Right ventricle myocardium inferior (tissue), 1 donor: Measurements from ENCODE around the gene CHCHD2. TPM values are rescaled to one million over a fixed set of nuclear protein-coding genes. Genes with fewer than 3 reads are reported as not detected.
"Not testable (repeated sequence)": the region's sequence is repeated elsewhere in the genome, so short reads cannot be mapped to it uniquely, and the experiment has no call there.

Source experiments
- ATAC-seq: fragments of 200-7000 bp; cut with Tn5 transposase; one replicate; pipeline ENCODE4 v1.9.1; 2020; ENCODE audit warnings: mild to moderate bottlenecking, moderate library complexity
- DNase-seq: peaks from one replicate; pipeline ENCODE4 v3.0.0; 2021; ENCODE audit errors: missing footprints
- intact Hi-C: fragments of 100-400 bp; cut with DNase I; formaldehyde crosslinking; loops from one replicate; pipeline ENCODE4 v1.11.0; 2022
- total RNA-seq: library from RNA; stranded (reverse); fragmentation: NEBNext Ultra II Directional; extraction: Animal tissue kit (Norgen Biotek cat#: 25700); gene quantifications from one replicate; pipeline ENCODE4 v1.2.1, GENCODE V29; 2021
- donor health status: DM: no; HTN: yes; CAD: no; lungs with severe emphysema.

Gene CHCHD2
- total RNA-seq, 1 donor from 2014 or later: 493 TPM

DNA sequence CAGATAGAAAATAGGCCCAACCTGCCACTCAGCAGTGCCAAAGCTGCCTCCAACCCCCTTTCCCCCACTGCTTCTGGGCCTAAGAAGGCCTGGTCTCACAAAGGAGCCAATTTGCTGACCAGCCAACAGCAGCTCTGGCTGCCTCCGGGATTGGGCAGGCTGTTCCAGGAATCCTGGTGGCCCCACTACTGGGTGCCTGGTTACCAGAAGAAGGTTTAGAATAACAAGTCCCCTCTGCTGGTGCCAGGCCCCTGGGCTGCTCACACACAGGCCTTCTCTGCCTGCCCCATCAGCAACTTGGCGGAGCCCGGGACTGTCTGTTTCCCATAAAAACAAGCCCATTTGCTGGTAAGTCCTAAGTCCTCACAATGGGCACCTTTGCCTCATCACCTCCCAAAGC lies 14.7 kb downstream of the CHCHD2 start:
- ATAC-seq: peak; percentile 92
- intact Hi-C loops: no loop called here
- DNase-seq: peak; percentile 84

DNA sequence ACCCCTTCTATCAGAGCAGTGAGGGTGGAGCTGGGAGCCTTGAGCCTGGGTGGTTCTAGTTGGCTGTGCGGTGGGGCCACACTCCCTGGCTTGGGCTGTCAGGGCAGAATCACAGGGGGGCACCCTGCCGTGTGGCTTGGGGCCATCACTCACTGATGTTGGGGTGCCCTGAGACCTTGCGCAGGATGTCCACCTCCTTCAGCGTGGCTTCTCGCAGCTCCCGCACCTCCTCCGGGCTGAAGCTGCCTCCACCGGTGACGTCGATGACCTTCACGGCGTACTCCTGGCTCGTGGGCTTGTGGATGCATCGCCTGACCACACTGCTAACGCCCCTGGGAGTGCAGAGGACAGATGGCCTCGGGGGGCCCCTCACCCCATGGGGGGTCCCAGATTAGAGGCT lies 18.8 kb downstream of the CHCHD2 start:
- intact Hi-C loops: no loop called here
- DNase-seq (no peak), ATAC-seq (no peak)

DNA sequence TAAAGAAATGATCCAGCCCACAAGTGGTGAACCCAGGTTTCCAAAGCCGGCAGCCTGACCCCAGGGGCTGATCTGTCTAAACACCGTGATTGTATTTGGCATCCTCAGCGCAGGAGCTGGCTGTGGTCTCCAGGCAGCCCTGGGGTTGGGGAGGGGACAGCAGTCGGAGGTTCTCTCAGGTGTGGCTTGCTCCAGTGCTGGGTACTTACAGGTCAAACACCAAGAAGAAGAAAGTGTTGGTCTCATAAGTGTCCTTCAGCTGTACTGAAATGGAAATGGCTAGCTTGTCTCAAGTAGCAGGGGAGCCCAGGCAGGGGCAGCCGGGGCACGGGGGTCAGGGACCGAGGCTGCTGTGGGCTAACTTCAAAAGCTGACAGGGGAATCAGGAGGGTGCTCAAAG lies 19.5 kb downstream of the CHCHD2 start:
- DNase-seq: no peak
- intact Hi-C loops: no loop called here

DNA sequence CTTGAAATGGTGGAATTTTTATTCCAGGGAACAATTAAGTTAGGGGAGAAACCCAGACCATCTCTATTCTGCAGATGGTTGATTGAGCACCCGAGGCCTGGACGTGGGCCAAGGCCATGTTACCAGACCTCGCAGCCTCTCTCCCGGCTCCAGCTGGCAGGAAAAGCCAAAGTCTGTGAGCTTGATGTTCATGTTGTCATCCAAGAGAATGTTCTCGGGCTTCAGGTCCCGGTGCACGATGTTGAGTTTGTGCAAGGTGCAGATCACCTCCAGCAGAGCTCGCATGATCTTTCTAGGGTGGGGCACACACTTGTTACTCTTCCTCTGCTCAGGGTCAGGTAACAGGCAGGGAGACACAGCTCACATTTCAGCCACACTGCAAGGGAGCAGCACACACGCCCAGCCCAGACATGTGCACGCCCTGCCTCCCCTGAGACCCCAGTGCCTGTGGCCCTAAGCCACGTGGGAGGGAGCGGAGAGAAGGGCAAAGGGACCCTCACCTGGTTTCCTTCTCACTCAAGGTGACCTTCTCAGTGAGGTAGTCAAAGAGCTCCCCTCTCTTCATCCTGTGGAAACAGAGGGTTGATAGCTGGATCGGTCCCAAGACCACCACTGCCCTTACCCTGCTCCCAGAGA lies 23.0 kb downstream of the CHCHD2 start:
- intact Hi-C loops: no loop called here
- ATAC-seq (peak; percentile 40), DNase-seq (peak; percentile 81)

More for the DNA sequence above, 19.5 kb downstream of the CHCHD2 start:
- no peak for ATAC-seq

DNA sequence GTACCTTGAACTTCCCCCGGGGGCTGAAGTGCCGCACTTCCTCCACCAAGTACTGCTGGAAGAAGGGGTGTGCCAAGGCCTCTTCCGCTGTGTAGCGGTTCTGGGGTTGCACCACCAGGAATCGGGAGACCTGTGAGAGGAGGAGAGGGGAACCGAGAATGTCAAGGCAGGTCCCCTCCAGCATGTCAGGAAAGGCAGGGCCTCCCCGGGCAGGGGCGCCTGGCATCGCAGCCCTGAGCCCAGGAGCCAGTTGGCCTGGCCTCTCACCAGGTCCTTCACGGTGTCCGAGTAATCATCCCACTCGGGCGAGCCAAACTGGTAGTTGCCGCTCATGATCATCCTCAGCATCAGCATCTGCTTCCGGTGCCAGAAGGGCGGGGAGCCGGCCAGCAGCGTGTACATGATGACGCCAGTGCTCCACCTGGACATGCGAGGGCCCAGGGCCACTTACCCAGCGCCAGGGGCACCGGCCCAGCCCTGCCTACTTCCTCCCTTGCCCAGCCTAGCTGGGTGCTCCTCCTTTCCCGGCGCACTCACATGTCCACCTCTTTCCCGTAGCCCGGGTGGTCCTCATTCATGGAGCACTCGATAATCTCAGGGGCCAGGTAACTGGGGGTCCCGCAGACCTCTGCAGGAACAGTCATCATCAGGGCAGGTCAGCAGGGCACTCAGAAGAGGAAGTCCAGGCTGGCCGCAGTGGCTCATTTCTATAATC lies 24.5 kb downstream of the CHCHD2 start:
- ATAC-seq: no peak
- peak; percentile 61 for DNase-seq
- intact Hi-C loops: no loop called here

DNA sequence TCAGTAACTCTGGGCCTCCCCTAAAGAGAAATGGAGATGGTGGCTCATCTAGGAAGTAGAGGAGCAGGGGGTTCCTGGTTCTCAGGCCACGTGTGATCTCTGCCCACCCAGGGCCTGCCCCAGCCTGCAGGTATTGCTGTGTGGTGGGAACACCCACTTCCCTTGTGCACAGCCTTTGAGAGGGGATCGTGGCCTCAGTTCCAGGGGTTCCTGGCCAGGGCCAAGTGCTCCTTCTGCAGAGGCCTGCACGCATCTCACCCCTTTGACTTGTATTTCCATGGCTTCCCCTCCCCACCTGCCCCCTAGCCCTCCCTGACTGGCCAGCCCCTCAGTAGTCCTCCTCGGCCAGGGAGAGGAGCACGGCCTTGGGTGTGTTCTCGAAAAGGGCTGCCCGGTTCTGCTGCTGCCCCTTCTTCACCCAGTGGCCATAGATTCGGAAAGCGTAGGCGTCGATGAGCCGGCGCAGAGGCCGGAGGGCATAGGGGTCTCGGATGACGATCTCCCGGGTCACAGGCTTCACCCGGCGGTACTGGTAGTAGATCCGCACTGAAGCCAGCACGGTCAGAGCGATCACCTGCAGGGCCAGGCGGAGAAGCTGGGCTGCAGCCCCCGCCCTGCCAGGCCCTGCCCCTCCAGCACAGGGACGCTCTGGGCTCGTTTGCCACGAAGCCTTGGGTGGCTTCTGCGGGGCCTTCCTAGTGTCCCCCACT lies 25.4 kb downstream of the CHCHD2 start:
- intact Hi-C loops, ATAC-seq: not testable (repeated sequence)

DNA sequence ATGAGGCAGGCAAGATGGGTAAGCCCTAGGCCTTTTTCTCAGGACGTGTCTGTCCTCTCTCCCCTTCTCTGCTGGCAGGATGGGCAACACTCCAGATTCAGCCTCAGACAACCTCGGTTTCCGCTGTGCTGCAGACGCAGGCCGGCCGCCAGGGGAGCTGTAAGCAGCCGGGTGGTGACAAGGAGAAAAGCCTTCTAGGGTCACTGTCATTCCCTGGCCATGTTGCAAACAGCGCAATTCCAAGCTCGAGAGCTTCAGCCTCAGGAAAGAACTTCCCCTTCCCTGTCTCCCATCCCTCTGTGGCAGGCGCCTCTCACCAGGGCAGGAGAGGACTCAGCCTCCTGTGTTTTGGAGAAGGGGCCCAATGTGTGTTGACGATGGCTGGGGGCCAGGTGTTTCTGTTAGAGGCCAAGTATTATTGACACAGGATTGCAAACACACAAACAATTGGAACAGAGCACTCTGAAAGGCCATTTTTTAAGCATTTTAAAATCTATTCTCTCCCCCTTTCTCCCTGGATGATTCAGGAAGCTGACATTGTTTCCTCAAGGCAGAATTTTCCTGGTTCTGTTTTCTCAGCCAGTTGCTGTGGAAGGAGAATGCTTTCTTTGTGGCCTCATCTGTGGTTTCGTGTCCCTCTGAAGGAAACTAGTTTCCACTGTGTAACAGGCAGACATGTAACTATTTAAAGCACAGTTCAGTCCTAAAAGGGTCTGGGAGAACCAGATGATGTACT lies 26.7 kb downstream of the CHCHD2 start:
- intact Hi-C loops: loop anchor here (1.0 kb wide), 1 partner anchor 14 kb away; no protein-coding TSS in a partner anchor
- DNase-seq (peak; percentile 91), ATAC-seq (peak; percentile 88)

More for the DNA sequence above, 25.4 kb downstream of the CHCHD2 start:
- DNase-seq: not testable (repeated sequence)

DNA sequence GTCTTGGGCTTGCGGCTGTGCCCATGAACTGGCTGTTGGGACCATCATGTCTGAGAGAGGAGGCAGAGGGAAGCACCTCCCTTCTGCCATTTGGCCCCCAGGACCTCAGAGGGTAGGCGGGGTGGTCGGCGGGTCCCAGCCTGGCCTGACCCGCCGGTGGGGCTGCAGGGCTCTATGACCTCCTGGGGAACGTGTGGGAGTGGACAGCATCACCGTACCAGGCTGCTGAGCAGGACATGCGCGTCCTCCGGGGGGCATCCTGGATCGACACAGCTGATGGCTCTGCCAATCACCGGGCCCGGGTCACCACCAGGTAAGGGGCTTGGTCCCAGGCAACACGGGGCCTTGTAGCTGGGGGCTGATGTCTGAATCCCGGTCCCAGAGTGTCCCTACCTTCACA lies 28.1 kb downstream of the CHCHD2 start:
- ATAC-seq: no peak
- no peak for DNase-seq
- intact Hi-C loops: no loop called here

DNA sequence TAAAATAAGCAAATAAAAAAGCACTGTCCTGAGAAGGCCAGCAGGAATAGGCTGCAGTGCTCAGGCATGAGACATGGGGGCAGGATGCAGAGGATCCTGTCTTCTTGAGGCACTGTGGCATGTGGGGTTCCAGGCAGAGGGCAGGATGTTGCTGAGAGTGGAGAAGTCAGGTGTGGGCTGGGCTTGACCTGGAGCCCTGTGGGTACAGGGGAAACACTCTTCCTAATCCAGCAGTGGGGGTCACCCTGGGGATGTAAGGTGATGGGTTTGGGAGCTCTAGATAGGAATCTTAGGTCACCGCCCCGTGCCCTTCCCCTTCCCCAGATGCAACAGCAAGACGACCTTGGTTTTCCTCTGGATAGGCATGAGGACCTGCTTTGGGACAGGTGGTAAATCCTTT lies 28.6 kb downstream of the CHCHD2 start:
- DNase-seq (no peak), ATAC-seq (no peak)
- intact Hi-C loops: no loop called here

DNA sequence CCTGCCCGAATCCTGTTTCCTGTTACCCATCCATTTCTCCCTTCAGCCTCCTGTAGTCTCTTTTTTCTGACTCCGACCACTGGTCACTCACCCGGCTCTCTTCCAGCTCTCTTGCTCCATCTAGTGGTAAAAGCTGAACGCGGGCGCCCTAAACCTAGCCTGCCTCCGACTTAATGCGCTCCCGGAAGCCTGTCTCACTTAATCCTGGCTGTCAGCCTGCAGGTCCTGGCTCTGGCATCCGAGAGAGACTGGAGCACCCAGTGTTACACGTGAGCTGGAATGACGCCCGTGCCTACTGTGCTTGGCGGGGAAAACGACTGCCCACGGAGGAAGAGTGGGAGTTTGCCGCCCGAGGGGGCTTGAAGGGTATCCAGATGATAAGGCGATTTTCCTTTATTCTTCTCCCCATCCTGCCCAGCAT lies 31.9 kb downstream of the CHCHD2 start:
- peak; percentile 93 for DNase-seq
- intact Hi-C loops: loop anchor here (1.0 to 5.0 kb wide), 2 partner anchors 72 to 433 kb away; no protein-coding TSS in a partner anchor
- peak; percentile 91 for ATAC-seq

DNA sequence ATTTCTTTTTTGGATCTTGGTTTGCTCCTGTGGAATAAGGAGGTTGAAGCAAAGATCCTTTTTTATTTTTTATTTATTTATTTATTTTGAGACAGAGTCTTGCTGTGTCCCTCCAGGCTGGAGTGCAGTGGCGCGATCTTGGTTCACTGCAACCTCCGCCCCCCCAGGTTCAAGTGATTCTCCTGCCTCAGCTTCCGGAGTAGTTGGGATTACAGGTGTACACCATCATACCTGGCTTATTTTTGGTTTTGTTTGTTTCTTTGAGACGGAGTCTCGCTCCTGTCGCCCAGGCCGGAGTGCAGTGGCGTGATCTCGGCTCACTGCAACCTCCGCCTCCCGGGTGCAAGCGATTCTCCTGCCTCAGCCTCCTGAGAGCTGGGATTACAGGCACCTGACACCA lies 39.9 kb downstream of the CHCHD2 start:
- ATAC-seq, intact Hi-C loops, DNase-seq: not testable (repeated sequence)

DNA sequence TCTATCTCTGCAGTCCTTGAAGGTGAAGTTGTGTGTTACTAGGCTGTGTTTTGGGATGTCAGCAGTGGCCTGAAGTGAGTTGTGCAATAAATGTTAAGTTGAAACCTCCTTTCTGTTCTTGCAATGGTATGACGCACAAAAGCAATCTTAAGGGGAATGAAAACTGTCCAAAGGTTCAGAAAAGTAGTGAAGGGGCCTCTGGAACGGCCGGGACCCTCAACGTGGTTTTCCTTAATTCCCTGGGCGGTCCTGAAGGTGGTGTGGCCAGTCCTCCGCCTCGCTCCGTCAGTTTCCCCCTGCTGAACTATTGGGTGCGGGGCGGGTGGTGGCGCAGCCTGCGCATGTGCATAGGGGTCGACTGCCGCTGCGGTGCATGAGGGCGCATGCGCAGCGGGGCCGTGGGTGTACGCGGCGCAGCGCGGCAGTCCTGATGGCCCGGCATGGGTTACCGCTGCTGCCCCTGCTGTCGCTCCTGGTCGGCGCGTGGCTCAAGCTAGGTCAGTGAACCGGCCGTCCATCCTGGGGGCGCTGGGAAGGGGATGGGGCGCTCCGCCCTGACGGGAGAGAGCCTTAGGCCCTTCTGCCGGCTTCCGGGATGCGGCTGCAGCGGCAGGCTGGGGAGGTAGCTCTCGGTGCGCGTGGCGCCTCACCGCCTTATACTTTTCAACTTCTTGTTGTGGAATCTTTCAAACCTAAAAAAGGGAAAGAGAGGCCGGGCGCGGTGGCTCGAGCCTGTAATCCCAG lies 42.2 kb downstream of the CHCHD2 start, which contains the start of gene SUMF2:
Gene SUMF2 (plus strand): TSS at position 405 of the 744 bp plus-strand sequence. CDS start 26 bp downstream, at position 431.
- ATAC-seq: peak; percentile 100

DNA sequence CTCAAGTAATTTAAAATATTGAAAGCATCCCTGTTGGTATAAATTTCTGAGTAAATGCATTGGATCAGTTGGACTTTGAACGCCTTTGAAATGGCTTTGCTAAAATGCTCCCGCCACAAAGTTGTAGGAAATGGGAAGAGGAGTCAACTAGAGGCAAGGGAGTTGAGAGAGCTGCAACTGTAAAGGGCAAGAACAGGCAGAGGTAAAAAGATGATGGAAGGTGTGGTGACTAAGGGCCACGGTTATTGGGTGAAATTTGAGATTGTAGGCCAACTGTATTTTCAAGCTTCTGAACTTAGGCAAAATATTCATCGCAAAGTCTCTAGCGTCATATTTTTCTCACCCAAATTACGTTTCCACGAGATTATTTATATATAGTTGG lies 42.8 kb downstream of the CHCHD2 start:
- no peak for DNase-seq
- intact Hi-C loops: no loop called here
- ATAC-seq: no peak

More for the DNA sequence above, 42.2 kb downstream of the CHCHD2 start, which contains the start of gene SUMF2:
- intact Hi-C loops: loop anchor here (1.0 kb wide), 1 partner anchor 13 kb away; the partner anchor contains the start of genes CCT6A and PSPH
- DNase-seq: peak; percentile 96

DNA sequence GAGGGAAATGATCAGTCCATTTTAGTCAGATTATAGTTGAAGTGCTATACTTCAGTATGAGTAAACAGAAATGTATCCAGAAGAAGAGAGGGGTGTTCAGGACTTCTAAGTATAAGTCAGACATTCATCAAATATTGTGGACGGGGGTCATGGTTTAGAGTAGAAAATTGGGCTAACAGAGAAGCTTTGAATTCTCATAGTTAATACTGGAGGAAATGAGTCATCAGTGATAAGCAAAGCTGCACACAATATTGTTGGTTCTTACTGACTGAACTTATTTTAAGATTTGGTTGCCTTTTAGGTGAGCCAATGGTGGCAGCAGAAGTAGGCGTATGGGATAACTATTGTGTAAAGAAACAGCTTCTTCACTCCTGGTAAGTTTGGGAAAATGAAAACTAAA lies 43.9 kb downstream of the CHCHD2 start:
- ATAC-seq (no peak), DNase-seq (no peak)
- intact Hi-C loops: no loop called here

DNA sequence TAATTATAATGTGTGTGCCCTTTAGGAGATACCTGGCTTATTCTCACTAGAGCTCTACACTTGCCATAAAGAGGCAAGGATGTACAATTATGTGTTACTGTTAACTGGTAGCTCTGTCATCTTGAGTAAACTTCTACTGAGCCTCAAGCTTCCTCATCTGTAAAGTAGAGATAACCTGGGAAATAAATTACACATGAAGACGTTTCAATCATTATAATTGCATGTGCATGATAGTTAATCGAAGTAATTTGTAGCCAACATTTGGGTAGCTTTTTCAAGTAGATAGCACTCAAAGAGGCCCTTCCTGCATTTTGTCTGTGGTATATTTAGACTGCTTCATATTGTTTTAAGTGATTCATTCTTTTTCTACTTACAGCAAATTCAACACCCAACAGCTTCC lies 52.3 kb downstream of the CHCHD2 start:
- DNase-seq (no peak), ATAC-seq (no peak)
- intact Hi-C loops: loop anchor here (5.0 kb wide), 3 partner anchors 53 to 167 kb away; partner anchors contain the start of genes CHCHD2 and ZNF713

DNA sequence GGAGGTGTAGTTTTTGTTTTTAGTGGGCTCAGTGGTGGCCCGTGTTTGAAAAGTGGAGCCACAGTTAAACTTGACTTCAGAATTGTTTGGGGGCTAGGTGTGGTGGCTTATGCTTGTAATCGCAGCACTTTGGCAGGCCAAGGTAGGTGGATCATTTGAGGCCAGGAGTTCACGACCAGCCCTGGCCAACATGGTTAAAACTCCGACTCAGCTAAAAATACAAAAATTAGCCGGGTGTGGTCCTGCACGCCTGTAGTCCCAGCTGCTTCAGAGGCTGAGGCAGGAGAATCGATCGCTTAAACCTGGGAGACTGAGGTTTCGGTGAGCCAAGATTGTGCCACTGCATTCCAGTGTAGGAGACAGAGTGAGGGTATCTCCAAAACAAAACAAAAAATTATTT lies 52.9 kb downstream of the CHCHD2 start:
- DNase-seq (no peak), ATAC-seq (no peak)
- intact Hi-C loops: loop anchor here (5.0 kb wide), 3 partner anchors 54 to 166 kb away; partner anchors contain the start of genes CHCHD2 and ZNF713
